ENCODE measurements around the gene RSF1.

GRCh38 chr11:77801477-77801876, 19.0 kb downstream of the RSF1 start:
- TF ChIP-seq CTCF (IDR thresholded peaks at IDR 0.05; ENCODE audit: poor library complexity): no peak
- TF ChIP-seq EZH2 (IDR thresholded peaks at IDR 0.05; ENCODE audit: borderline replicate concordance): no peak
- TF ChIP-seq EZH2phosphoT487 (IDR thresholded peaks at IDR 0.05; ENCODE audit: low read depth, severe bottlenecking, unreplicated experiment): no peak
